GM06990 (cell line): ENCODE data around the gene CACNB2.

Experiments used
- DNase-seq: peaks from one replicate; pipeline ENCODE4 v3.0.0-alpha.2; 2011; ENCODE audit not compliant: insufficient read length; ENCODE audit errors: extremely low read depth
- H3K27me3 ChIP-seq: replicated peaks from 2 replicates; pipeline ENCODE4 v1.6.0; 2011; ENCODE audit warnings: low read length; ENCODE audit not compliant: control insufficient read depth, insufficient read depth
- H3K36me3 ChIP-seq: 2 replicates; pipeline ENCODE4 v1.5.1; 2011; ENCODE audit warnings: low read length; ENCODE audit not compliant: control insufficient read depth, insufficient read depth
- H3K4me3 ChIP-seq: replicated peaks from 2 replicates; pipeline ENCODE4 v1.5.1; 2011; ENCODE audit warnings: low read depth, mild to moderate bottlenecking, control low read depth, low read length
- TF ChIP-seq, protein P1 (sequence below): IDR thresholded peaks from 2 replicates; pipeline ENCODE4 v1.5.1; 2011; ENCODE audit warnings: low read length, control low read depth, mild to moderate bottlenecking, inconsistent platforms; ENCODE audit not compliant: insufficient read depth, poor library complexity, severe bottlenecking

CACNB2 gene

DNA sequence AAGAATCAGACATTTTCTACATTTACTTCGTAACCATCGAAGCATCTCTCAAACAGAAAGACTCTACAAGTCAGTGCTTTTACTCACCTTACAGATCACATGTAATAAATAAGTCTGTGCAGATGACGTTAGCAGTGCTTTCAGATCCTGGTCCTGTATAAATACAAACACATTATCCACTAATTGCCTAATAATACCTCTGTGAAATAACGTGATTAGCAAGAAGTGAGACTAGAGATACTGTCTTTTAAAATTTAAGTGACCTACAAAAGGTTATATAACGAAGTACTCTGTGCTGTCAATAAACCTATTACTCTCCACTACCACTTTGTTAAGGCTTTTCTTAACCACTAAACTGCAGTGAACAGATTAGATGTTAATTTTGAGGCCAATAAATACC lies 264.3 kb downstream of the CACNB2 start:
- Histone ChIP-seq H3K27me3 (no peaks in the 10 kb centered on the region), H3K4me3 (no peak overlapping the region), H3K36me3 (no peaks in the 10 kb centered on the region)
- TF ChIP-seq, protein P1, sequence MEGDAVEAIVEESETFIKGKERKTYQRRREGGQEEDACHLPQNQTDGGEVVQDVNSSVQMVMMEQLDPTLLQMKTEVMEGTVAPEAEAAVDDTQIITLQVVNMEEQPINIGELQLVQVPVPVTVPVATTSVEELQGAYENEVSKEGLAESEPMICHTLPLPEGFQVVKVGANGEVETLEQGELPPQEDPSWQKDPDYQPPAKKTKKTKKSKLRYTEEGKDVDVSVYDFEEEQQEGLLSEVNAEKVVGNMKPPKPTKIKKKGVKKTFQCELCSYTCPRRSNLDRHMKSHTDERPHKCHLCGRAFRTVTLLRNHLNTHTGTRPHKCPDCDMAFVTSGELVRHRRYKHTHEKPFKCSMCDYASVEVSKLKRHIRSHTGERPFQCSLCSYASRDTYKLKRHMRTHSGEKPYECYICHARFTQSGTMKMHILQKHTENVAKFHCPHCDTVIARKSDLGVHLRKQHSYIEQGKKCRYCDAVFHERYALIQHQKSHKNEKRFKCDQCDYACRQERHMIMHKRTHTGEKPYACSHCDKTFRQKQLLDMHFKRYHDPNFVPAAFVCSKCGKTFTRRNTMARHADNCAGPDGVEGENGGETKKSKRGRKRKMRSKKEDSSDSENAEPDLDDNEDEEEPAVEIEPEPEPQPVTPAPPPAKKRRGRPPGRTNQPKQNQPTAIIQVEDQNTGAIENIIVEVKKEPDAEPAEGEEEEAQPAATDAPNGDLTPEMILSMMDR, result no peak
- no peak for DNase-seq

DNA sequence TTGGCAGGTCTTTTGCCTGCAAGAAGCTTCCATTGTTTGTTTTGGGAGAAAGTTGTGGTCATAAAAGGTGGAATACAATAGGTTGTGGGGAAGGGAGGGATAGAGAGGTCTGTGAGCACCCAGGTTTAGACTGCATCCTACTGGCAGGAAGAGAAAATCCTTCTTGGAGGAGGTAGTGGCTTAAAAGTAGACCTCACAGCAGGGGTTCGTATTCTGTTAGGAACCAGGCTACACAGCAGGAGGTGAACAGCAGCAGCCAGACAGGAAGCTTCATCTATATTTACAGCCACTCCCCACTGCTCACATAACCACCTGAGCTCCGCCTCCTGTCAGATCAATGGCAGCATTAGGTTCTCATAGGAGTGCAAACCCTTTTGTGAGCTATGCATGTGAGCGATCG lies 265.9 kb downstream of the CACNB2 start:
- no peaks in the 10 kb centered on the region for H3K36me3 ChIP-seq
- TF ChIP-seq, protein P1, result no peak
- no peak overlapping the region for H3K4me3 ChIP-seq
- no peak for DNase-seq
- no peaks in the 10 kb centered on the region for H3K27me3 ChIP-seq

DNA sequence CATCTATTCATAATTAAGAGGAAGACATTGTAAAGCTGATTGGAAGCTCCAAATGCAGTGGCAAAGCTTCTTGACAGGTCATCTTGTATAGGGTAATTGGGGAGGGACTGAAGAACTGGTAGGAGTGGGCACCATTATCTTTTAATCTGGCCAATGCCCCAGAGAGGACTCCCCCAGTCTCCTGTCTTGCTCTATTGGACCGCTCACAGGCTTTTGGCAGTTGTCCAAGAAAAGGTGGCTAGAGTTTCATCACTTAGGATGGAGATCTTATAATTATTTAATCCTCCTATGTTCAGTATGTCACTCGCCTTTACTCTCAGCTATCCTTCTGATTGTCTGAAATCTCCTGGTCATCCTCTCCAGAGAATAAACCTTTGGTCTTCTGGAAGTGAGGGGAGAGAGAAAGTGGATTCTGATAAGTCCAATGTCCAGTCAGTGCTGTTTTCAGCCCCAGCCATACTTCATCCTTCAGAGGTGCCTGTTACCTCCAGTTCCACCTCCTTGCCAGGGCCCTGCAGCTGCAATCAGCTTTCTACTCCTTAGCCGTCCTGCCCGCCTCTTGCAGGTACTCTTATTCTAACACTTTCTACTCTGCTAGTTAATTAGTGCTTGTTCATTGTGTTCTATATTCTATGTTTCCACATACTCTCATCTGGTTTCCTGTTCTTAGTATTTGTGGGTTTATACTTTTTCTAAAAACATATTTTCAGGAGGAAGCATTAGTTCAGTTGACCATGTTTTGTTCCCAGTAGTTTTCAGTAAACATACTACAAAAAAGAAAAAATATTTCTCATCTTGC lies 269.6 kb downstream of the CACNB2 start:
- H3K4me3 ChIP-seq, result no peak overlapping the region
- H3K27me3 ChIP-seq, result no peaks in the 10 kb centered on the region
- TF ChIP-seq, protein P1, result no peak
- DNase-seq, result no peak
- H3K36me3 ChIP-seq, result no peaks in the 10 kb centered on the region

DNA sequence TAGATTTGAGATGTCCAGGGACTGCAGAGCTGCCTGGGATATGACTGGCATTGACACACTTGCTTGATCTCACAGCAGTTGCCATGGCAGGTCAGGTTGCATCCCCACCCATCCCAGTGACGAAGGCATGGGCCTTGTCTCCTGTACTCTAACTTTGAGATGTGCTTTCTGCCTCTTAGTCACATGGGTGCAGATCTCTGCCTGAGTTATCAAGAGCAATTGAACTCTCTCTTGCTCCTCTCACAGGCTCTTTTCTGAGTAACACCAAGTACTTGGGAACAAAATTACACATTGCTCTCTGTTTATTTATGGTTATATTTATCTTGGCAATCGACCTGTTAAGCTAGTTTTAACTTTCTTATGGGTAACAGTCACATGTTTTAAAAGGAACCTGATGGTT lies 273.8 kb downstream of the CACNB2 start:
- H3K36me3 ChIP-seq, result no peaks in the 10 kb centered on the region
- H3K4me3 ChIP-seq, result no peak overlapping the region
- TF ChIP-seq, protein P1, result no peak
- DNase-seq, result no peak
- H3K27me3 ChIP-seq, result no peaks in the 10 kb centered on the region

DNA sequence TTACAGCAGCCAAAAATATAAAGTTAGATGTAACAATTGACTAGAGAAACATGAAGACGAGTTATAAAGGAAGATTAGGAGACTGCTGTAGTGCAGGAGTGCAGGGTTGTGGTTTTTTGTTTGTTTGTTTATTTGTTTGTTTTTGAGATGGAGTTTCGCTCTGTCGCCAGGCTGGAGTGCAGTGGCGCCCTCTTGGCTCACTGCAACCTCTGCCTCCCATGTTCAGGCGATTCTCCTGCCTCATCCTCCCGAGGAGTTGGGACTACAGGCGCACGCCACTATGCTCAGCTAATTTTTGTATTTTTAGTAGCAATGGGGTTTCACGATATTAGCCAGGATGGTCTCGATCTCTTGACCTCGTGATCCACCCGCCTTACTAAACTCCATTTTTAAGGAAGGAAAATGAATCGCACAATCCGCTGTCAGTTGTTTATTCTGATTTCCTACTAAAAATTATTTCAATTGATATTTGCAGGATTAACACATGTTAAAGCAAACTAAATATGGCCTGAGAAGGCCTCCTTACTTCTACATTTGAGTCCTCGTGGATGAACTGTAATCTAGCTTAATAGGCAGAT lies 277.8 kb downstream of the CACNB2 start:
- TF ChIP-seq, protein P1, result no peak
- Histone ChIP-seq H3K27me3 (no peaks in the 10 kb centered on the region), H3K36me3 (no peaks in the 10 kb centered on the region), H3K4me3 (no peak overlapping the region)
- no peak for DNase-seq
